Measurements from ENCODE around the gene MAPK8IP3. TPM values are rescaled to one million over a fixed set of nuclear protein-coding genes. Genes with fewer than 3 reads are reported as not detected.

MAPK8IP3 gene
- polyA plus RNA-seq, 1 donor (not counting 4 experiments of a cell fraction or from before 2014, with no cell fraction given) = 11.7 TPM

- Histone ChIP-seq H3K4me1 (ENCODE audit: control insufficient read depth, extremely low read depth, insufficient read depth, low read length) (no peaks in the 10 kb centered on the region), H3K9me1 (ENCODE audit: control insufficient read depth, extremely low read depth, insufficient read depth, low read length) (no peaks in the 10 kb centered on the region), H3K4me3 (ENCODE audit: control insufficient read depth in 2 of 3, extremely low read depth in 1 of 3, insufficient read depth in 2 of 3, low read depth in 1 of 3, low read length in 3 of 3) (no peak overlapping the region), H3K36me3 (ENCODE audit: control insufficient read depth in 2 of 2, extremely low read depth in 1 of 2, insufficient read depth in 2 of 2, low read length in 2 of 2) (peaks cover 0 to 14% of the 10 kb centered on the region in 2 experiments), H3K9ac (ENCODE audit: control insufficient read depth, extremely low read depth, insufficient read depth, low read length) (no peak overlapping the region), H2AFZ (ENCODE audit: control insufficient read depth, low read length) (no peak overlapping the region), H3K4me2 (ENCODE audit: control insufficient read depth, extremely low read depth, insufficient read depth, low read depth, low read length) (no peak overlapping the region), H4K20me1 (ENCODE audit: control insufficient read depth, extremely low read depth, insufficient read depth, low read length) (no peaks in the 10 kb centered on the region), H3K9me3 (ENCODE audit: control insufficient read depth, low read depth, low read length) (no peaks in the 10 kb centered on the region), H3K79me2 (ENCODE audit: control insufficient read depth, insufficient read depth, low read length) (no peaks in the 10 kb centered on the region), H3K27ac (ENCODE audit: control insufficient read depth, insufficient read depth, low read length) (no peak overlapping the region), H3K27me3 (ENCODE audit: control insufficient read depth, extremely low read depth, insufficient read depth, low read length) (no peaks in the 10 kb centered on the region)
- no peak for FAIRE-seq
- DNase-seq (ENCODE audit: low read depth, low spot score) = no peak
- dilution Hi-C loops (cut with MboI; ENCODE audit: extremely low pct_ligation_motif_present, low sequenced_read_pairs) = no loop called here
- no peak for TF ChIP-seq EZH2 (IDR thresholded peaks at IDR 0.05; ENCODE audit: low read length)
- no peak for TF ChIP-seq CTCF (optimal IDR thresholded peaks at IDR 0.05 in 1 of 3, IDR thresholded peaks at IDR 0.05 in 1 of 3, conservative IDR thresholded peaks at IDR 0.05 in 1 of 3; ENCODE audit: extremely low read depth in 1 of 3, insufficient read depth in 2 of 3, low read length in 3 of 3)
Observed at GRCh38 chr16:1819611-1820010, 113.6 kb downstream of the MAPK8IP3 start.

Small RNAs within 50 kb of the gene (small RNA-seq; reads per million reads assigned to genes)
- gene MIR3177 (ENCODE audit: insufficient read length in 3 of 3, low read depth in 3 of 3, low replicate concordance in 1 of 3) = 0 to 1.5 (median 0.33) reads per million in 3 experiments

Other genes starting within 250 kb of the MAPK8IP3 start
- gene CLCN7, start 231.2 kb upstream of the MAPK8IP3 start, polyA plus RNA-seq = 13.3 to 26.3 TPM (median 23.3 TPM) in 3 replicates
- not detected in 3 replicates for gene PTX4, start 217.3 kb upstream of the MAPK8IP3 start, polyA plus RNA-seq
- 7.9 to 11.3 TPM (median 11.3 TPM) in 3 replicates for gene TELO2, start 212.8 kb upstream of the MAPK8IP3 start, polyA plus RNA-seq
- gene TMEM204, start 172.5 kb upstream of the MAPK8IP3 start, polyA plus RNA-seq = 0.86 to 1.3 TPM (median 1.0 TPM) in 3 replicates
- gene IFT140, start 94.1 kb upstream of the MAPK8IP3 start, polyA plus RNA-seq = 3.4 to 5.4 TPM (median 4.3 TPM) in 3 replicates
- 5.5 to 6.7 TPM (median 6.5 TPM) in 3 replicates for gene CRAMP1, start 93.8 kb upstream of the MAPK8IP3 start, polyA plus RNA-seq
- gene JPT2, start 27.9 kb upstream of the MAPK8IP3 start, polyA plus RNA-seq = 108 to 198 TPM (median 166 TPM) in 3 replicates
- gene NME3, start 65.3 kb downstream of the MAPK8IP3 start, polyA plus RNA-seq = 9.8 to 32.7 TPM (median 10.1 TPM) in 3 replicates
- gene EME2, start 66.6 kb downstream of the MAPK8IP3 start, polyA plus RNA-seq = 6.3 to 19.3 TPM (median 7.6 TPM) in 3 replicates
- gene MRPS34, start 66.9 kb downstream of the MAPK8IP3 start, polyA plus RNA-seq = 62.9 to 74.3 TPM (median 68.0 TPM) in 3 replicates
- gene SPSB3, start 76.4 kb downstream of the MAPK8IP3 start, polyA plus RNA-seq = 9.5 to 18.3 TPM (median 12.2 TPM) in 3 replicates
- gene NUBP2, start 76.8 kb downstream of the MAPK8IP3 start, polyA plus RNA-seq = 24.4 to 39.4 TPM (median 34.9 TPM) in 3 replicates
- not detected in 3 replicates for gene IGFALS, start 87.5 kb downstream of the MAPK8IP3 start, polyA plus RNA-seq
- gene HAGH, start 120.6 kb downstream of the MAPK8IP3 start, polyA plus RNA-seq = 17.7 to 31.2 TPM (median 22.2 TPM) in 3 replicates
- 29.4 to 59.5 TPM (median 36.8 TPM) in 3 replicates for gene FAHD1, start 121.0 kb downstream of the MAPK8IP3 start, polyA plus RNA-seq
- not detected in 3 replicates for gene MEIOB, start 166.0 kb downstream of the MAPK8IP3 start, polyA plus RNA-seq
- 0.09 TPM in 1 of 3 replicates, not detected in the others for gene HS3ST6, start 212.2 kb downstream of the MAPK8IP3 start, polyA plus RNA-seq
- 23.9 to 45.4 TPM (median 25.2 TPM) in 3 replicates for gene MSRB1, start 237.0 kb downstream of the MAPK8IP3 start, polyA plus RNA-seq
- gene RPL3L, start 248.5 kb downstream of the MAPK8IP3 start, polyA plus RNA-seq = 0.34 to 0.38 TPM (median 0.37 TPM) in 3 replicates

All from keratinocyte (primary cell).